Hematopoietic multipotent progenitor cell treated with erythropoietin and hydrocortisone succinate and interleukin-3 and kit ligand, for 8 days (in vitro differentiated cells): Measurements from ENCODE around the gene CNST.
A peak's percentile ranks its signal among the peaks of the same experiment; 100 is the strongest.
"Not testable (repeated sequence)": the region's sequence is repeated elsewhere in the genome, so short reads cannot be mapped to it uniquely, and the experiment has no call there.

Experiments used
- DNase-seq: peaks from one replicate; pipeline ENCODE4 v3.0.0-alpha.2; 2015

CNST gene

GRCh38 chr1:246629976-246630375 is 63.7 kb downstream of the CNST start:
- no peak for DNase-seq

GRCh38 chr1:246631426-246631825 is 65.2 kb downstream of the CNST start:
- DNase-seq: no peak

GRCh38 chr1:246632281-246633168 is 66.3 kb downstream of the CNST start:
- DNase-seq: no peak

- DNase-seq: not testable (repeated sequence)
These were observed 68.4 kb downstream of the CNST start for GRCh38 chr1:246634659-246635058.

GRCh38 chr1:246638941-246639655 is 72.8 kb downstream of the CNST start:
- DNase-seq: no peak

- no peak for DNase-seq
These were observed 73.5 kb downstream of the CNST start for GRCh38 chr1:246639732-246640131.

GRCh38 chr1:246640747-246641146 is 74.5 kb downstream of the CNST start:
- no peak for DNase-seq

GRCh38 chr1:246641394-246641793 is 75.1 kb downstream of the CNST start:
- no peak for DNase-seq

GRCh38 chr1:246642719-246643118 is 76.5 kb downstream of the CNST start:
- no peak for DNase-seq

- DNase-seq: no peak
These were observed 80.9 kb downstream of the CNST start for GRCh38 chr1:246647113-246647512.

GRCh38 chr1:246647513-246647912 is 81.3 kb downstream of the CNST start:
- DNase-seq: peak; percentile 13

- no peak for DNase-seq
These were observed 84.9 kb downstream of the CNST start for GRCh38 chr1:246651012-246651695.

GRCh38 chr1:246658567-246658966 is 92.3 kb downstream of the CNST start:
- peak; percentile 72 for DNase-seq

- no peak for DNase-seq
These were observed 93.4 kb downstream of the CNST start for GRCh38 chr1:246659594-246660140.

- no peak for DNase-seq
These were observed 95.2 kb downstream of the CNST start for GRCh38 chr1:246661451-246661850.

GRCh38 chr1:246667773-246668172 is 101.5 kb downstream of the CNST start:
- no peak for DNase-seq

GRCh38 chr1:246669659-246670058 is 103.4 kb downstream of the CNST start:
- DNase-seq: no peak

- no peak for DNase-seq
These were observed 107.8 kb downstream of the CNST start for GRCh38 chr1:246674049-246674448.

GRCh38 chr1:246677842-246678241 is 111.6 kb downstream of the CNST start:
- no peak for DNase-seq

GRCh38 chr1:246678816-246679793 is 112.8 kb downstream of the CNST start:
- DNase-seq: no peak

- no peak for DNase-seq
These were observed 113.5 kb downstream of the CNST start for GRCh38 chr1:246679794-246680177.

- DNase-seq: no peak
These were observed 113.9 kb downstream of the CNST start for GRCh38 chr1:246680190-246680589.
